GM19035 (cell line): ENCODE data around the gene RAC3.

Experiments used
- ATAC-seq: cut with Tn5 transposase; IDR thresholded peaks from one replicate; pipeline ENCODE4 v1.9.1; 2021; ENCODE audit not compliant: unreplicated experiment

Gene RAC3

DNA sequence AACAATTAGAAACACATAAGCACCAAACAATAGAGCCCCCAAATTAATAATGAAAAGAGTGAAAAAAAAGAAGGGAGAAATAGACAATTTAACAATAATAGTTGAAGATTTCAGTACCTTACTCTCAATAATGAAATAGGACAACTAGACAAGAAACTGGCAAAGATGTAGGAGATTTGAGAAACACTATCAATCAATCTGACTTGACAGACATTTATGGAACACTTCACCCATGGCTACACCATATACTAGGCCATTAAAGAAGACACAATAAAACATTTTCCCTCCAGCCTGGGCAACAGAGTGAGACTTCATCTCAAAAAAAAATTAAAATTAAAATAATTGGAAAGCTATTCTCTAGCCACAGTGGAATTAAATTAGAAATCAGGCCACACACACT, 39.1 kb downstream of the RAC3 start:
- no peak for ATAC-seq

DNA sequence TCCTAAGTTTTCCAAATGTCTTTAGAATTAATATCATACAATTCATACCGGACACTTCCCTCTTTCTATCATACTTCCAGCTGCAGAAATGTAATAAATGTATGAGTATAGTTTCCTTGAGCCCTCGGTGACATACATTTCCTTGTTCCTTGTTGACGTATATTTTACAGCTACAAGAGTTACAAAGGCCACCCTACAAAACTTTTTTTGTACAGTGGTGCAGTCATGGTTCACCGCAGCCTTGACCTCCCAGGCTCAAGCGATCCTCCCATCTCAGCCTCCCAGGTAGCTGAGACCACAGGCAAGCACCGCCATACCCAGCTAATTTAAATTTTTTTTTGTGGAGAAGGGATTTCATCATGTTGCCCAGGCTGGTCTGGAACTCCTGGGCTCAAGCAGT, 41.3 kb downstream of the RAC3 start:
- ATAC-seq: no peak

DNA sequence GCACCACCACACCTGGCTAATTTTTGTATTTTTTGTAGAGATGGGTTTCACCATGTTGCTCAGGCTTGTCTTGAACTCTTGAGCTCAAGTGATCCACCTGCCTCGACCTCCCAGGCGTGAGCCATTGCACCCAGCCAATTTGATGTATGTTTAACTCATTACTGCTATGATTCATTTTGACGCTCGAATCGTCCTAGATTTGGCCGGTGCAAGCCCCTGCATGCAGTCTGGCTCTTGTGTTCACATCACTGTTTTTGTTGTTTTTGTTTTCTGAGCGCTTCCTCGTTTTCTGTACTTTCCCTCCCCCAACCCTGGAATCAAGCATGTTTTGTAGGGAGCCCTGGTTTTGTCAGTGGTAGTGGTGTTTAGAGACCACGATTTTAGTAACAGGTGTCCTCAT, 42.0 kb downstream of the RAC3 start:
- no peak for ATAC-seq

DNA sequence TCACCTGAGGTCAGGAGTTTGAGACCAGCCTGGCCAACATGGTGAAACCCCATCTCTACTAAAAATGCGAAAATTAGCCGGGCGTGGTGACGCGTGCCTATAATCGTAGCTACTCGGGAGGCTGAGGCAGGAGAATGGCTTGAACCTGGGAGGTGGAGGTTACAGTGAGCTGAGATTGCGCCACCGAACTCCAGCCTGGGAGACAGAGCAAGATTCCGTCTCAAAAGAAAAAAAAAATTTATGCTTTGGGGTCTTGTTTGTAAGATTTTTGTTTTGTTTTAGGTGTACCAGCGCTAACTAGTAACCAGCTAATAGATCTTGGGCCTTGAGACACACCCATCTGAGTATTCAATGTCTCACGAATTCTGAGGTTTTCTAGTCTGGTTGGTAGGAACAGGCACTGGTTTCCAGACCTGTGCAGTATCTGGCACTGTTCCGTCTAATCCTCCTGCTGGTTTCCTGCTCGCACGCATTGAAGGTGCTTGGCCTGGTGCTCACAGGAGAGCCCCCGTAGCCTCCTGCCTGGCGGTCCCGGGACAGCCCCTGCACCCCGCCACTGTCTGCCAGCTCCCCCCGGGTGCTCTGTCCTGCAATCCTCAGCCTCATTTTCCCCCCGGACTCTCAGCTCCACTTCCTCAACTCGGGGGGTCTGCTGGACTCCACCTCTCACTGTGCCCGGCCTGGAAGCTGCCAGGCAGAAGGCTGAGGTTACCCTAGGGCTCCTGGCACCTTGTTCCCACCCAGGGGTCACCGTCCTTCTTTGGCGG, 44.7 kb downstream of the RAC3 start:
- no peak for ATAC-seq

DNA sequence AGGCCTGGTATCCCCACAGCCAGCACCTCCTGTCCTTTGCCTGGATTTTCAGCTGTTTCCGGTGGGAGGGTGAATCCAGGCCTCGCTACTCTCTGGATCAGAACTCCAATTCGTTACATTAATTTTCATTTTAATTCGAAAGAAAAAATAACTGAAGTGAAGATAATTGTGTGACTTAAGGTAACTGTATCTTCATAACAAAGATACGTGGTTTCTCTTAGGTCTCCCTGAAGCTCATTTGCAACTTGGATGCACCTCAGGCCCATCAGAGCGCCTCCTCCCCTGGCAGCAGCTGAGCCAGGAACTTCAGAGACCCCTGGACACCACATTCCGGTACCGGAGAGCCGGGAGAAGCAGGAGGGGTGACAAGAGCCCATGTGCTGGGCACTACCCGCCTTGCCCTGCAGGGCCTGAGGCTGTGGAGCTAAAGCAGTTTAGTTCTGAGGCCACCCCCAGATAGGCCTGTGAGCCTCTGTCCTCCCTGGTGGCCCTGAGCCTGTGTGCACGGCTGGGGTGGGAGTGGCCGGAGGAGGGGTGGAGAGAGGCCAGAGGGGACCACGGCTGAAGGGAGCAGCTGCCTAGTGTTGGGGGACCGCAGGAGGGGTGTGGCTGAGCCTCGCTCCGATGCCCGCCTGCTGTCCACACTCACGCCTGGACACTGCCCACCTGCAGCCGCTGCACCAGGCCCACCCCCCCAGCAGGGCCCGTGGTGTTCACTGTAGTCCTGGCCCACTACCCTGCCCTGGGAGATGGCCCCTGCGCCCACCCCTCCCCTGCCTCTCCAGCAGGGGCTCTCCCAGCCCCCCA, 45.5 kb downstream of the RAC3 start:
- ATAC-seq: no peak

DNA sequence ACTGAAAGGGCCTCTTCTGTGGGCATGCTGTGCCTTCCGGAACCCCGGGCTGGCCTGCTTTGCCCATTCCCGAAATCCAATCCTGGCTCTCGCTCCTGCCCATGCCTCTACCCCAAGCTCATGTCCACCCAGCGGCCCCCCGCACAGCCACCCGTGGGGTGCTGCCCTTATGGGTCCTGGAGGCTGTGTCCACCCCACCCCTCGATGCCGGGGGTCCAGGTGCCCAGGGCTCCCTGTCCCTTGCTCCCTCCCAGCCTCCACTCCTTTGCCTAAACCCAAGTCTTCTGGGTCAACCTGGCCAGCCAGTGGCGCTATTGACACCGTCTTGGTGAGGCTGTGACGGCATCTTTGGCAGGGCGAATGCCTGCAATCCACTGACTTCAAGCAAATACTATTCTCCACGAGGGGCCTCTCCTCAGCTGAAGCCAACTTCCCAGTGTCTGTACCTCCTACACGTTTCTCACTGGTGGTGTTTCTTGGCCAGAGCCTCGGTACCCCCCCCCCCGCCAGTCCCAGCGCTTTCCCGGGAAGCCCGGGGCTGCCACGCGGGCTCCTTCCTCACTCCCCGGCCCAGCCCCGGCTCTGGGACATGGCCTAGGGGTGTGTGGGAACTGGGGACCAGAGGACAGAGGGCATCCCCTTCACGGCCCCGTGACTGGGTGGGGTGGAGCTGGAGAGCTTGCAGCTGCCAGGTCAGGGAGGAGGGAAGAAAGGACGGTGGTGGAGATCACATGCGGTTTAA, 46.3 kb downstream of the RAC3 start:
- ATAC-seq: no peak

DNA sequence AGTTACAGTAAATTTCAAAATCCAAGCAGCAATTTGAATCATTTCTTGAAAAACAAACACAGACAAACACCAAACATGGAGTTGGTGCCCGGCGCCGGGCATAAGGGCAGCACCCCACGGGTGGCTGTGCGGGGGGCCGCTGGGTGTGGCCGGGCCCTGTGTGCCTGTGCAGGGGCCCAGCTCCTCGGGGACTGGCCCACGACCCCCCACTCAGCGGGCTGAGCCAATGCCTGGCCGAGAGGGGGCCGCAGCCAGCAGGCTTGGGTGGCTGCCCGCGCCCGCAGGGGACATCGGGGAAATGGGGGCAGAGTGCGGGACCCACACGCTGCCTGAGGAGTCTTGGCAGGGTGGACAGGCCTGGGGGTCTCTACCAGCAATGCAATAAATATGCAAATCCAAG, 47.0 kb downstream of the RAC3 start:
- ATAC-seq: no peak

DNA sequence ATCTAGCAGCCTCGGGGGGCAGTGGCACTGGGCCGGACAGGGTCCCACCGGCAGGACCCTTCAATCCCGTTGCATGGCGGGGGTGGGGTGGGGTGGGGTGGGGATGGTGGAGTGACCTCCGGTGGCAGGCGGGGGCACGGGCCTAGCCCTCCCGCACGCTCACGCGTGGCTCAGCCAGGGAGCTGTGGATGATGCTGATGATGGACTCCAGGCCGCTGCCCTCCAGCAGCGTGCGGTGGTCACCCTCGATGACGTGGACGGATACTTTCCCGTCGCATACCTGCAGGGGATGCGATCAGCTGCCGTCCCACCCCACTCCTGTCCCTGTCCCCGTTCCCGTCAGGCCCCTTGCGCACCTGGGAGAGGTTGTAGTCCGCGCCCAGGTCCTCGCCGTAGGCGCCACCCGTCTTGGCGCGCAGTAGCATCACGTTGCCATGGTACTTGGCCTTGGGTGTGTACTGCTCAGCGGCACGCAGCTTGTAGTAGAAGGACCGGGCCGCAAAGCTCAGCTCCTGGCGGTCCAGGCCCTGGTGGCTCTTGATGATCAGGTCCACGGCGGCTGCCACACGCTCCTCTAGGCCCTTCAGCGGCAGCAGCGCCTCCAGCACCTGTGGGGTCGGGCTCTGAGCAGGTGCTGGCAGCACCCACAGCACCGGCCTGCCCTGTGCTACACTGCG, 47.7 kb downstream of the RAC3 start:
- no peak for ATAC-seq

DNA sequence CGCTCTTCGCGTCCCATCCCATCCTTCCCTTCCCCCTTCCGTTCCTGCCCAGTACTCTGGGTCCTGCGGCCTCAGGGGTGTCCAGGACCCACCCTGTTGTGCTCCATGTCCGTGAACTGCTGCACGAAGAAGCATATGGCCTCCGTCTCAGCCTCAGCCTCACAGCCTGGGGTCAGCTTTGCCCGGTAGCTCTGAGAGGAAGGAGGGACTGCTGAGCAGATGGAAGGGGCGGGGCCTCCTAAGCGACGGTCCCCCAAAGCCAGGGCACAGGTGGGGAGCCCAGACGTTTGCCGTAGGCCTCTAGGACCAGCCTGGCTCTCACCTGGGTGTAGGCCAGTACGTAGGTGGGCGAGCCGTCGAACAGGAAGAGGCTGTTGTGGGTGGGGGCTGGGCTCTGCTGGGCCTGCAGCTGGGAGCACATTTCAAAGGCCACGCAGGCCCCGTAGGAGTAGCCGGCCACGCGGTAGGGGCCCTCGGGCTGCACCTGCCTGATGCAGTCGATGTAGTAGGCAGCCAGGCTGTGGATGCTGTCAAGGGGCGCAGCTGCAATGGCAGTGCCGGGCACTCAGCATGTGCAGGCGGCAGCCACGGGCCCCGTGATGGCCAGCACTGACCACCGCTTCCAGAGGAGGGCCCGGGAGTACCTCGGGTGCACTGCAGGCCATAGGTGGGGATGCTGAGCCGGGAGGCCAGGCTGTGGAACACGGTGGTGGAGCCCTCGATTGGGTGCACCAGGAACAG, 48.7 kb downstream of the RAC3 start:
- ATAC-seq: no peak

DNA sequence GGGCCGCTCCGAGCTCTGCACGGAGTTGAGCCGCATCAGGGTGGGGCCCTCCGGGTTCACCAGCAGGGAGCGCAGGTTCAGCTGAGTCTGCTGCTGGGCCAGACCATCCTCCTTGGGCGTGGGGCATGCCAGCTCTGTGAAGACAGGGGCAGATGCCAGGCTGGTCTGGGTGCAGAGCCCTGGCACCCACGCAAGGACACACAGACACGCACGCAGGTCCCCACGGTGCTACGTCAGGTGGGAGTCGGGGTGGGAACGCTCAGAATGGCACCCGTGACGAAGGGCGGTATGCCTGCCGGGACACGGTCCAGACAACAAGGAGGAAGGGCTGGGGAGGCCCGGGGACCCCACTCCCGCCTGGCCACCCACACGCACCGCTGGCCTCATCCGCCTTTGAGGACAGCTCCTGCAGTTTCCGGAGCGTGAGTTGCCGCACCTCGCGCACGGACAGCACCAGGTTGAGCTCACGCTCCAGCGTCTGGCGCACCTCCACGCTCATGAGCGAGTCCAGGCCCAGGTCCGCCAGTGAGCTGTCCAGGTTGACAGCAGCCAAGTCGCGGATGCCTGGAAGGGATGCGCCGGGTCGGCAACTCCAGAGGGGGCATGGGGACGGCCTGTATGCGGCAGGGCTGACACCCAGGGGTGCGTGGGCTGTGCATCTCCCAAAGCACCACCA, 49.4 kb downstream of the RAC3 start:
- ATAC-seq: no peak

DNA sequence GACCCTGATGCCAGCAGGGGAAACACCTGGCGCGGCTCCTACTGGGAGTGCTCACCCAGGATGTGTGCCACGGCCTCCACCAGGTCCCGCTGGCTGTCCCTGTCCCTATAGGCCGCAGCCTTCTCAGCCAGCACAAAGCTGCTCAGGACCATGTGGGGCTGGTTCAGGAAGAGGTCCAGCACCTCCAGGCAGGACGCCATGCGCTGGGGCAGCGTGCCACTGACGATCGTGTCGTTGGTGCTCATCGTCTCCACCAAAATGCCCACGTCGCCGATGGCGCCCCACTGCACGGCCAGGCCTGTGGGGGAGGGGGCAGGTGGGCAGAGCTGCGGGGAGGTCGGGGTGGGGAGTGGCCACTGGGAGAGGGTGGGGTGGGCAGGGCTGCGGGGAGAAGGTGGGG, 50.1 kb downstream of the RAC3 start:
- ATAC-seq: no peak

DNA sequence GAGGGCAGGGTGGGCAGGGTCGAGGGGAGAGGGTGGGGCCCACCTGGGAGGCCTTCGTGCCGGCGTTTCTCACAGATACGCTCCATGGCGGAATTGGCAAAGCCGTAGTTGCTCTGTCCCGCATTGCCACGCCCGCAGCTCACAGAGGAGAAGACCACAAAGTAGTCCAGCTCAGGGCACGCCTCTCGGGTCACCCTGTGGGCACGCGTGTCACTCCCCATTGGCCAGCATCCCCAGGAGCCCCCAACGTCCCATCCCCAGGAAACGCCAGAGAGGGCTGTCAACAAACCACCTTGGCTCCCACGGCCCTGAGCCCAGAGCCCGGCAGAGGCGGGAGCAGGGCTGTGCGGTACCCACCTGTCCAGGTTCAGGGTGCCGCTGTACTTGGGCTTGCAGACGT, 50.5 kb downstream of the RAC3 start:
- ATAC-seq: no peak

DNA sequence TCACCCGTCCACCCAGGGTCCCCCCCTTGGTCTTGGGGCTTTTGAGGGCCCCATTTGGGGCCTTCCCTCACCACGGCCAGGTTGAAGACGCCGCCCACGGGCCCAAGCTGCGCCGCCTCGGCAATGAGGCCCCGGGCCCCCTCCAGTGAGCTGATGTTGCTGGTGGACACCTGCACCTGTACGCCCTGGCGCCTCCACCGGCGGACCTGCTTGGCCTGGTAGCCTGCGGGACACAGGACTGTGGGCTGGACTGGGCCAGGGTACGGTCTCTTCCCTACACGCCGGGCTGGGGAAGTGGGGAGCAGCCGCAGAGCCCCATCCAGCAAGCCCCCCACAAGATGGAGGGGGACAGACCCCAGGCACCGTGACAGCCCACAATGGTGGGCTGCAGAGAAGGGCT, 51.0 kb downstream of the RAC3 start:
- ATAC-seq: no peak

DNA sequence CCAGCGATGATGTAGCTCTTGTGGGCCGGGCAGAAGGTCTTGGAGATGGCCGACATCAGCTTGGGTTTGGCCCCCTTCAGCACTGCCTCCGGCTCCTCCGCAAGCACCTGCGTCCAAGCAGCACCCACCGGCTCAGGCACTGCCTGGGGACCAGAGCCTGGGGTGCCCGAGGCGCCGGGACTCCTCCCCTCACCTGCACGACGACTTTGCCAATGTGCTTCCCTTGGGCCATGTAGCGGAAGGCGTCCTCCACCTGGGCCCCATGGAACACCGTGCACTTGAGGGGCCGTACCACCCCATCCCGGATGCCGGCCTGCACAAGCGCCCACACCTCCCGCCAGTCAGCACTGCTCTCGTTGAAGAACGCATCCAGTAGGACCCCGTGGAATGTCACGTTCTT, 51.5 kb downstream of the RAC3 start:
- ATAC-seq: no peak
